H1 (cell line): ENCODE results near the gene PRPH2. TPM values are rescaled to one million over a fixed set of nuclear protein-coding genes. Genes with fewer than 3 reads are reported as not detected.

Experiments used
- CTCF ChIA-PET: fragments of 300-600 bp; sonication (Branson Sonifier 250); formaldehyde crosslinking; loops from one replicate; lab custom pipeline; 2021; ENCODE audit not compliant: partially characterized antibody; lab: Charles Lee
- POLR2A ChIA-PET: fragments of 300-600 bp; sonication (Branson Sonifier 250); formaldehyde crosslinking; loops from one replicate; lab custom pipeline; 2021; ENCODE audit warnings: inconsistent platforms; ENCODE audit not compliant: partially characterized antibody; lab: Charles Lee
- DNase-seq, 2 experiments: peaks; one replicate each; pipeline versions ENCODE4 v3.0.0 to v3.0.0-alpha.2; 2010 to 2022; ENCODE audit warnings: low spot score in 2 of 2, low read depth in 1 of 2, mixed read lengths in 1 of 2
- FAIRE-seq: peaks from 2 replicates; lab custom pipeline; 2011; peaks lifted over from hg19 to GRCh38; lab: Jason Lieb, UNC
- H2AFZ ChIP-seq: 2 replicates; pipeline ENCODE4 v1.8.1; 2012; ENCODE audit warnings: low read length, inconsistent platforms
- H2AK5ac ChIP-seq: 2 replicates; pipeline ENCODE4 v1.6.1; 2013; ENCODE audit warnings: low read depth, low read length
- H2BK120ac ChIP-seq: replicated peaks from 2 replicates; pipeline ENCODE3; 2013; ENCODE audit warnings: low read depth, low read length, inconsistent platforms
- H2BK12ac ChIP-seq: 2 replicates; pipeline ENCODE4 v1.6.1; 2013; ENCODE audit warnings: low read depth, low read length
- H2BK15ac ChIP-seq: 2 replicates; pipeline ENCODE4 v1.6.1; 2013; ENCODE audit warnings: low read length
- H2BK20ac ChIP-seq: 2 replicates; pipeline ENCODE4 v1.6.1; 2013; ENCODE audit warnings: low read length
- H2BK5ac ChIP-seq: 2 replicates; pipeline ENCODE4 v1.6.1; 2013; ENCODE audit warnings: low read depth, low read length
- H3K14ac ChIP-seq: 2 replicates; pipeline ENCODE4 v1.6.1; 2013; ENCODE audit warnings: inconsistent platforms; ENCODE audit not compliant: insufficient read length
- H3K18ac ChIP-seq: 2 replicates; pipeline ENCODE4 v1.6.1; 2013; ENCODE audit warnings: low read length; ENCODE audit errors: extremely low read depth
- H3K23ac ChIP-seq: 2 replicates; pipeline ENCODE4 v1.6.1; 2013; ENCODE audit warnings: inconsistent platforms; ENCODE audit not compliant: insufficient read length
- H3K23me2 ChIP-seq: 2 replicates; pipeline ENCODE4 v1.6.1; 2013; ENCODE audit warnings: low read depth, low read length
- H3K27ac ChIP-seq: 2 replicates; pipeline ENCODE4 v1.6.1; 2011; ENCODE audit warnings: low read depth, low read length, inconsistent platforms
- H3K27me3 ChIP-seq, 4 experiments: replicated peaks in 1 of 4; 1 replicate in 1 of 4; 2 replicates in 3 of 4; pipeline versions ENCODE4 v1.6.1 to v1.8.1; 2011 to 2013; ENCODE audit warnings: low read length in 3 of 4, mild to moderate bottlenecking in 3 of 4, inconsistent platforms in 2 of 4, mixed read lengths in 2 of 4, moderate library complexity in 1 of 4; ENCODE audit not compliant: control insufficient read depth in 3 of 4, insufficient read depth in 3 of 4; ENCODE audit errors: extremely low read depth in 1 of 4
- H3K36me3 ChIP-seq, 4 experiments: 2 replicates each; pipeline versions ENCODE4 v1.6.1 to v1.8.1; 2011 to 2013; ENCODE audit warnings: mild to moderate bottlenecking in 4 of 4, low read length in 3 of 4, moderate library complexity in 2 of 4, control low read depth in 1 of 4, inconsistent platforms in 1 of 4; ENCODE audit not compliant: insufficient read depth in 4 of 4, control insufficient read depth in 2 of 4
- H3K4ac ChIP-seq: replicated peaks from 2 replicates; pipeline ENCODE3; 2013; ENCODE audit warnings: low read length, low read depth, mixed read lengths, inconsistent platforms; ENCODE audit not compliant: insufficient read length
- H3K4me1 ChIP-seq, 4 experiments: replicated peaks in 1 of 4; 1 replicate in 1 of 4; 2 replicates in 3 of 4; pipeline versions ENCODE4 v1.6.1 to v1.8.1; 2011 to 2013; ENCODE audit warnings: low read length in 3 of 4, inconsistent platforms in 2 of 4, mixed read lengths in 1 of 4; ENCODE audit not compliant: insufficient read depth in 4 of 4, control insufficient read depth in 3 of 4
- H3K4me2 ChIP-seq, 2 experiments: 2 replicates each; pipeline versions ENCODE4 v1.6.1 to v1.8.1; 2011 to 2013; ENCODE audit warnings: low read depth in 2 of 2, low read length in 2 of 2, control low read depth in 1 of 2, inconsistent platforms in 1 of 2, mild to moderate bottlenecking in 1 of 2; ENCODE audit not compliant: insufficient read depth in 1 of 2
- H3K4me3 ChIP-seq, 4 experiments: fragments of 200-600, 300-600 bp in 1 of 4; sonication (generic), shearing (Covaris generic), sonication (Bioruptor Twin) in 1 of 4; 2 replicates each; pipeline versions ENCODE4 v1.5.1 to v1.8.1; 2011 to 2016; ENCODE audit warnings: low read length in 4 of 4, low read depth in 3 of 4, control low read depth in 2 of 4, inconsistent platforms in 2 of 4, mild to moderate bottlenecking in 2 of 4, mixed read lengths in 1 of 4, moderate library complexity in 1 of 4; ENCODE audit not compliant: insufficient read depth in 2 of 4; ENCODE audit errors: extremely low read depth in 1 of 4
- H3K56ac ChIP-seq: replicated peaks from 2 replicates; pipeline ENCODE3; 2013; ENCODE audit warnings: low read depth, mild to moderate bottlenecking, mixed read lengths, low read length, inconsistent platforms; ENCODE audit not compliant: insufficient read length
- H3K79me1 ChIP-seq: 2 replicates; pipeline ENCODE4 v1.6.1; 2013; ENCODE audit warnings: low read depth, low read length, control low read depth
- H3K79me2 ChIP-seq, 2 experiments: 2 replicates each; pipeline versions ENCODE4 v1.6.1 to v1.8.1; 2012 to 2013; ENCODE audit warnings: low read length in 2 of 2, mild to moderate bottlenecking in 2 of 2, inconsistent platforms in 1 of 2; ENCODE audit not compliant: insufficient read depth in 2 of 2, control insufficient read depth in 1 of 2
- H3K9ac ChIP-seq, 4 experiments: replicated peaks in 1 of 4; 1 replicate in 1 of 4; 2 replicates in 3 of 4; pipeline versions ENCODE4 v1.6.1 to v1.8.1; 2011 to 2013; ENCODE audit warnings: low read depth in 3 of 4, low read length in 3 of 4, control low read depth in 2 of 4, mild to moderate bottlenecking in 2 of 4, moderate library complexity in 2 of 4, inconsistent platforms in 1 of 4; ENCODE audit errors: extremely low read depth in 1 of 4
- H3K9me3 ChIP-seq, 2 experiments: 2 replicates each; pipeline versions ENCODE4 v1.6.1 to v1.8.1; 2012 to 2013; ENCODE audit warnings: mild to moderate bottlenecking in 2 of 2, moderate library complexity in 2 of 2, control low read depth in 1 of 2, inconsistent platforms in 1 of 2, low read depth in 1 of 2, low read length in 1 of 2, mixed read lengths in 1 of 2; ENCODE audit not compliant: insufficient read depth in 2 of 2
- H4K20me1 ChIP-seq, 2 experiments: replicated peaks in 1 of 2; 2 replicates each; pipeline versions ENCODE3 to v1.8.1; 2011 to 2013; ENCODE audit warnings: inconsistent platforms in 2 of 2, low read length in 2 of 2, mild to moderate bottlenecking in 1 of 2; ENCODE audit not compliant: insufficient read depth in 2 of 2, control insufficient read depth in 1 of 2
- H4K5ac ChIP-seq: 2 replicates; pipeline ENCODE4 v1.6.1; 2013; ENCODE audit warnings: low read length, low read depth, mixed read lengths, inconsistent platforms; ENCODE audit not compliant: insufficient read length
- H4K8ac ChIP-seq: 2 replicates; pipeline ENCODE4 v1.8.0; 2013; ENCODE audit warnings: mild to moderate bottlenecking, moderate library complexity, low read length, inconsistent platforms; ENCODE audit not compliant: insufficient read depth; ENCODE audit errors: extremely low read depth
- H4K91ac ChIP-seq: replicated peaks from 2 replicates; pipeline ENCODE3; 2013; ENCODE audit warnings: low read length, mixed read lengths, inconsistent platforms; ENCODE audit not compliant: insufficient read length
- ATF3 ChIP-seq: IDR thresholded peaks from 2 replicates; pipeline ENCODE4 v1.6.1; 2011; ENCODE audit warnings: low read depth, mild to moderate bottlenecking, low read length; ENCODE audit not compliant: insufficient read depth
- CEBPB ChIP-seq: IDR thresholded peaks from 2 replicates; pipeline ENCODE4 v1.6.1; 2012; ENCODE audit warnings: low read depth, low read length
- CTCF ChIP-seq, 3 experiments: IDR thresholded peaks; 1 replicate in 2 of 3; 2 replicates in 1 of 3; pipeline versions ENCODE4 v1.5.1 to v1.6.1; 2011; ENCODE audit warnings: low read length in 3 of 3, mild to moderate bottlenecking in 3 of 3, inconsistent platforms in 2 of 3, low read depth in 1 of 3, moderate library complexity in 1 of 3; ENCODE audit not compliant: insufficient read depth in 1 of 3; ENCODE audit errors: control extremely low read depth in 1 of 3
- EGR1 ChIP-seq: IDR thresholded peaks from 2 replicates; pipeline ENCODE4 v1.6.1; 2011; ENCODE audit warnings: low read depth, low read length, borderline replicate concordance
- GABPA ChIP-seq: IDR thresholded peaks from 2 replicates; pipeline ENCODE4 v1.6.1; 2011; ENCODE audit warnings: mild to moderate bottlenecking, low read length, moderate library complexity, borderline replicate concordance; ENCODE audit not compliant: insufficient read depth
- HDAC6 ChIP-seq: IDR thresholded peaks from one replicate; pipeline ENCODE4 v1.7.1; 2012; ENCODE audit warnings: low read depth, mild to moderate bottlenecking, inconsistent platforms, low read length, moderate library complexity
- SRF ChIP-seq: IDR thresholded peaks from 2 replicates; pipeline ENCODE4 v1.6.1; 2011; ENCODE audit warnings: mild to moderate bottlenecking, low read depth, low read length, moderate library complexity
- WGBS, 2 experiments: shearing (Covaris generic) in 1 of 2; methylation state at CpG; one replicate each; pipeline versions ENCODE4 v1.1.6 to v1.1.7; 2013 to 2015; ENCODE audit warnings: low lambda C conversion rate in 2 of 2, mixed read lengths in 2 of 2, inconsistent platforms in 1 of 2, low coverage in 1 of 2, missing lambda C conversion rate in 1 of 2; ENCODE audit not compliant: insufficient replicate concordance in 2 of 2, insufficient coverage in 1 of 2, insufficient read length in 1 of 2; ENCODE audit errors: extremely low coverage in 1 of 2, missing lambda C conversion rate in 1 of 2; 5-methylcytosine and 5-hydroxymethylcytosine counted together
- polyA plus RNA-seq, 7 experiments: library from polyadenylated mRNA; depleted of rRNA in 3 of 7; stranded (reverse) in 5 of 7; unstranded in 2 of 7; fragments of >200 nt in 5 of 7; fragments of 200-250 nt in 2 of 7; gene quantifications; 1 replicate in 5 of 7; 2 replicates in 1 of 7; 4 replicates in 1 of 7; pipeline versions ENCODE4 v1.2.1 to v1.2.3, GENCODE V29; 2011 to 2013; ENCODE audit warnings: missing spikeins in 2 of 7, mixed read lengths in 2 of 7
- total RNA-seq: library from RNA; stranded (reverse); fragmentation: NEBNext Ultra II Directional; extraction: Animal tissue kit (Norgen Biotek cat#: 25700); gene quantifications from 2 replicates; pipeline ENCODE4 v1.2.1, GENCODE V29; 2021

The PRPH2 gene
- total and polyA plus RNA-seq, 2 of the 8 experiments (the other 6 are each of a cell fraction or from before 2014, with no cell fraction given) = 0.23 to 0.65 TPM

GRCh38 chr6:42745640-42746462, 23.5 kb upstream of the PRPH2 start, which contains the start of gene TBCC:
TBCC (minus strand) TSS chr6:42746103; CDS start chr6:42746073, 30 bp downstream.
- Histone ChIP-seq H2BK12ac (0 out of 2 replicates have a peak within 1 kb of the TSS, but pooled peaks have one; percentile 81), H2AFZ (no peak within 1 kb of the TSS), H2BK15ac (no peak within 1 kb of the TSS; the same call in 1 of the 2 replicates), H3K4me1 (peaks cover 5 to 7% (median 6%) of the 10 kb centered on the region in 4 experiments; a peak in 6 of 7 replicates), H3K9me3 (no peaks in the 10 kb centered on the region), H3K56ac (peak within 1 kb of the TSS; percentile 87), H2BK120ac (peak within 1 kb of the TSS; percentile 47), H3K4ac (peak within 1 kb of the TSS; percentile 99), H3K4me2 (peak within 1 kb of the TSS; percentile 88 to 95), H2BK5ac (peak within 1 kb of the TSS; percentile 89), H3K27me3 (no peaks in the 10 kb centered on the region), H3K36me3 (no peaks in the 10 kb centered on the region), H3K9ac (peak within 1 kb of the TSS; percentile 88 to 98 (median 92)), H4K20me1 (peaks cover 5 to 6% of the 10 kb centered on the region in 2 experiments), H4K91ac (peak within 1 kb of the TSS; percentile 92), H3K79me2 (peaks cover 0 to 29% of the 10 kb centered on the region in 2 experiments; a peak in 3 of 4 replicates), H4K8ac (peak within 1 kb of the TSS; percentile 87), H3K18ac (peak within 1 kb of the TSS; percentile 95), H4K5ac (peak within 1 kb of the TSS; percentile 76), H3K23me2 (peaks cover 13% of the 10 kb centered on the region), H3K23ac (no peak within 1 kb of the TSS), H3K27ac (peak within 1 kb of the TSS; percentile 84), H3K79me1 (peaks cover 8% of the 10 kb centered on the region; the same call in 1 of the 2 replicates), H3K14ac (no peak within 1 kb of the TSS), H2AK5ac (no peak within 1 kb of the TSS), H2BK20ac (no peak within 1 kb of the TSS), H3K4me3 (peak within 1 kb of the TSS; percentile 88 to 99 (median 96))
- DNase-seq (peak; percentile 86 to 96), FAIRE-seq (peak; percentile 52)
- POLR2A ChIA-PET = interaction anchor here (0.9 to 17.0 kb wide), 22 partner anchors 9 to 298 kb away, joined by 3 to 277 read pairs (median 5); partner anchors contain the start of genes BICRAL, CNPY3, GNMT and PRPH2
- WGBS, 2 experiments = 0% methylated on average over 38 of the region's 57 CpGs; no CpG with 5 or more reads in 1 of the 2 experiments
- CTCF ChIA-PET = interaction anchor here (0.7 to 1.8 kb wide), 5 partner anchors 20 to 132 kb away, joined by 3 to 5 read pairs (median 4); no protein-coding TSS in a partner anchor
- no peak for TF ChIP-seq CEBPB
- no peak for TF ChIP-seq CTCF (IDR thresholded peaks at IDR 0.05; ENCODE audit: control extremely low read depth in 1 of 3, insufficient read depth in 1 of 3, low read depth in 1 of 3, low read length in 3 of 3)
- no peak for TF ChIP-seq GABPA
- no peak for TF ChIP-seq EGR1
- TF ChIP-seq ATF3 = no peak
- TF ChIP-seq HDAC6 = no peak
- TF ChIP-seq SRF = no peak
